Heart left ventricle (tissue), 13 donors: ENCODE results near the gene TSC2.

Experiments used
- POLR2A ChIP-seq, 2 donors: fragments of 450-650 bp; IDR thresholded peaks; one replicate each; pipeline ENCODE4 v1.6.1; 2017; ENCODE audit warnings: antibody characterized with exemption in 2 of 2, mild to moderate bottlenecking in 2 of 2, moderate library complexity in 2 of 2
- TF ChIP-seq, protein P1 (sequence below), 12 donors: fragments of 200-600 bp; sonication (generic) in 4 of 12; IDR thresholded peaks; one replicate each; pipeline versions ENCODE4 v1.5.0 to v1.8.0; 2018 to 2022; ENCODE audit warnings: antibody characterized with exemption in 12 of 12, mild to moderate bottlenecking in 5 of 12
- donor health status: ischemic (EF 13 %, LVEDD 7.1; RV severe dilation, severe dysfunction).
- donor health status: DM: no; HTN: yes; CAD: no.
- donor health status: DM: no; HTN: no; CAD: no.
- donor health status: ischemic (EF 25% LVEDD 6.9; RV normal size, moderate dysfunction).
- donor health status: ischemic (EF 25% LVEDD 5.7; RV mildly dilated, moderate dysfunction).
- donor health status: ischemic (EF 35%, LVEDD 5.7; RV mildly dilated, moderate dysfunction).
- donor health status: nonischemic (EF 11% LVEDD 7.7; RV severe dilation, severe dysfunction).
- donor health status: DM: yes; HTN: yes; CAD: no.
- donor health status: PGD.
- donor health status: ischemic (EF 29% LVEDD 5.4; RV normal size, mild dysfunction).
- donor health status: nonischemic (EF 23%, LVEDD 6.1; RV moderate dilation, normal function).

DNA sequence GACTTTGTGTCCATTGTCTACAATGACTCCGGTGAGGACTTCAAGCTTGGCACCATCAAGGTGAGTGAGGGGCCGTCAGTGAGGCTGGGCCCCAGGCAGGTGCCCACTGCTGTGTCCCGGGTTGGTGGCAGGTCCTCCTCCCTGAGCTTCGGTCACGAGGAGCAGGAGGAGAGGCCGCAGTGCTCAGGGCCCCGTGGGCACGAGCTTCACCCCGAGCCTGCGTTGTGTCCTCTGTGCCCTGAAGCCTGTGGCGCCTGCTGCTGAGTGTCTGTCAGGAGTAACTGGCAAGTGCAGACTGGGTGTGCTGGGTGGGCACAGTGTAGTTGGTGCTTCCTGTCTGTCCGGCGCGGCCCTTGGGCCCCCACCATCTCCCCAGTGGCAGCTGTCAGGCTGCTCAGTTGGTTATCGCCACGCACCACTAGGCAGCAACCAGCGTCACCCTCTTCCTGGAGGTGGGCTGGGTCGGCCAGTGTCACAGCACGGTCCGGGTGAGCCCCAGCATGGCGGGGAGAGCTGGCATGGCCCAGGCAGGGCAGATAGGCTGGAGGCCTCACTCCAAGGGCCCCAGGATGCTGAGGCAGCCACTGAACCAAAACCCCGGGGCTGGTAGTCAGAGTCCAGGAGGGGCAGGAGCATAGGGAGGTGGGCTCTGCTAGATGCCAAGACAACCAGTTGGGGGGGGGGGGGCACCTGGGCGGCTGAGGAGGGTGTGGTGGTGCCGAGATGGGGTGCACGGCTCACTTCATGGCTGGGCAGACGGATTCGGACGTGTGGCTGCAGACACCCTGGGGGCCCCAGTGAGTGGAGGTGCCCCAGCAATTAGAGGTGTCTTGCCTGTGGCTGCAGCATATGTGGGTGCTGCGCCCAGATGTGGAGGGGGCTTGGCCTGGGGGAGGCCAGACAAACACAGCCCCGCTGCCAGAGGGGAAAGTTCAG lies 39.3 kb downstream of the TSC2 start:
- TF ChIP-seq, protein P1, sequence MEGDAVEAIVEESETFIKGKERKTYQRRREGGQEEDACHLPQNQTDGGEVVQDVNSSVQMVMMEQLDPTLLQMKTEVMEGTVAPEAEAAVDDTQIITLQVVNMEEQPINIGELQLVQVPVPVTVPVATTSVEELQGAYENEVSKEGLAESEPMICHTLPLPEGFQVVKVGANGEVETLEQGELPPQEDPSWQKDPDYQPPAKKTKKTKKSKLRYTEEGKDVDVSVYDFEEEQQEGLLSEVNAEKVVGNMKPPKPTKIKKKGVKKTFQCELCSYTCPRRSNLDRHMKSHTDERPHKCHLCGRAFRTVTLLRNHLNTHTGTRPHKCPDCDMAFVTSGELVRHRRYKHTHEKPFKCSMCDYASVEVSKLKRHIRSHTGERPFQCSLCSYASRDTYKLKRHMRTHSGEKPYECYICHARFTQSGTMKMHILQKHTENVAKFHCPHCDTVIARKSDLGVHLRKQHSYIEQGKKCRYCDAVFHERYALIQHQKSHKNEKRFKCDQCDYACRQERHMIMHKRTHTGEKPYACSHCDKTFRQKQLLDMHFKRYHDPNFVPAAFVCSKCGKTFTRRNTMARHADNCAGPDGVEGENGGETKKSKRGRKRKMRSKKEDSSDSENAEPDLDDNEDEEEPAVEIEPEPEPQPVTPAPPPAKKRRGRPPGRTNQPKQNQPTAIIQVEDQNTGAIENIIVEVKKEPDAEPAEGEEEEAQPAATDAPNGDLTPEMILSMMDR (IDR thresholded peaks at IDR 0.05), result no peak
- TF ChIP-seq POLR2A (IDR thresholded peaks at IDR 0.05), result no peak
